HG03565 (cell line): Measurements from ENCODE around the gene CYTH3.
"Not testable (repeated sequence)": the region's sequence is repeated elsewhere in the genome, so short reads cannot be mapped to it uniquely, and the experiment has no call there.

Source experiments
- ATAC-seq: cut with Tn5 transposase; IDR thresholded peaks from one replicate; pipeline ENCODE4 v1.9.1; 2021; ENCODE audit warnings: mild to moderate bottlenecking, moderate library complexity; ENCODE audit not compliant: unreplicated experiment

The CYTH3 gene

GRCh38 chr7:6272481-6273323 lies at the start of gene CYTH3:
Gene CYTH3 (minus strand): TSS chr7:6272624. CDS start chr7:6272507, 117 bp downstream.
- no peak for ATAC-seq

GRCh38 chr7:6320791-6321190 lies 48.4 kb upstream of the CYTH3 start:
- no peak for ATAC-seq

GRCh38 chr7:6317797-6318438 lies 45.5 kb upstream of the CYTH3 start:
- no peak for ATAC-seq

- ATAC-seq = no peak
Observed at GRCh38 chr7:6316226-6316625, 43.8 kb upstream of the CYTH3 start.

GRCh38 chr7:6315746-6316145 lies 43.3 kb upstream of the CYTH3 start:
- ATAC-seq = no peak

GRCh38 chr7:6310271-6310993 lies 38.0 kb upstream of the CYTH3 start:
- no peak for ATAC-seq

- ATAC-seq = no peak
Observed at GRCh38 chr7:6307762-6308161, 35.3 kb upstream of the CYTH3 start.

GRCh38 chr7:6306471-6306870 lies 34.0 kb upstream of the CYTH3 start:
- ATAC-seq = no peak

GRCh38 chr7:6305330-6305729 lies 32.9 kb upstream of the CYTH3 start:
- ATAC-seq = no peak

GRCh38 chr7:6301446-6301845 lies 29.0 kb upstream of the CYTH3 start:
- ATAC-seq = not testable (repeated sequence)

- no peak for ATAC-seq
Observed at GRCh38 chr7:6299774-6300173, 27.4 kb upstream of the CYTH3 start.

GRCh38 chr7:6294839-6295238 lies 22.4 kb upstream of the CYTH3 start:
- ATAC-seq = no peak

- no peak for ATAC-seq
Observed at GRCh38 chr7:6293202-6293601, 20.8 kb upstream of the CYTH3 start.

- not testable (repeated sequence) for ATAC-seq
Observed at GRCh38 chr7:6291941-6292340, 19.5 kb upstream of the CYTH3 start.

GRCh38 chr7:6291531-6291930 lies 19.1 kb upstream of the CYTH3 start:
- no peak for ATAC-seq

- ATAC-seq = no peak
Observed at GRCh38 chr7:6290319-6290741, 17.9 kb upstream of the CYTH3 start.

GRCh38 chr7:6288270-6288860 lies 15.9 kb upstream of the CYTH3 start:
- no peak for ATAC-seq

- ATAC-seq = no peak
Observed at GRCh38 chr7:6286486-6286885, 14.1 kb upstream of the CYTH3 start.

GRCh38 chr7:6284461-6285360 lies 12.3 kb upstream of the CYTH3 start:
- no peak for ATAC-seq

- ATAC-seq = no peak
Observed at GRCh38 chr7:6284055-6284400, 11.6 kb upstream of the CYTH3 start.
